Lung (tissue), 12 donors: ENCODE measurements around the gene PCDHA1. TPM values are rescaled to one million over a fixed set of nuclear protein-coding genes. Genes with fewer than 3 reads are reported as not detected.

ENCODE experiments used
- ATAC-seq: fragments of 200-7000 bp; cut with Tn5 transposase; one replicate; pipeline ENCODE4 v1.9.1; 2020; ENCODE audit warnings: moderate number of reproducible peaks; ENCODE audit not compliant: insufficient read depth, low FRiP score
- DNase-seq, 3 donors: peaks; one replicate each; pipeline ENCODE4 v3.0.0-alpha.2; 2013 to 2017
- H3K27ac ChIP-seq, 2 donors: one replicate each; pipeline ENCODE4 v1.5.1; 2013; ENCODE audit warnings: mild to moderate bottlenecking in 2 of 2, moderate library complexity in 2 of 2, control low read depth in 1 of 2, inconsistent platforms in 1 of 2, low read depth in 1 of 2, low read length in 1 of 2
- H3K27me3 ChIP-seq, 3 donors: one replicate each; pipeline ENCODE4 v1.5.1; 2013; ENCODE audit warnings: low read length in 2 of 3; ENCODE audit not compliant: control insufficient read depth in 3 of 3, insufficient read depth in 3 of 3
- H3K36me3 ChIP-seq, 4 donors: one replicate each; pipeline ENCODE4 v1.5.1; 2013; ENCODE audit warnings: low read length in 4 of 4, mild to moderate bottlenecking in 1 of 4, moderate library complexity in 1 of 4; ENCODE audit not compliant: control insufficient read depth in 4 of 4, insufficient read depth in 4 of 4
- H3K4me1 ChIP-seq, 5 donors: one replicate each; pipeline ENCODE4 v1.5.1; 2013; ENCODE audit warnings: low read length in 5 of 5, mild to moderate bottlenecking in 2 of 5, moderate library complexity in 1 of 5; ENCODE audit not compliant: control insufficient read depth in 5 of 5, insufficient read depth in 5 of 5
- H3K4me3 ChIP-seq: one replicate; pipeline ENCODE4 v1.5.1; 2013; ENCODE audit warnings: mild to moderate bottlenecking, control low read depth, moderate library complexity
- H3K9ac ChIP-seq, 2 donors: one replicate each; pipeline ENCODE4 v1.5.1; 2013; ENCODE audit warnings: low read length in 2 of 2, control low read depth in 1 of 2; ENCODE audit not compliant: insufficient read depth in 1 of 2
- H3K9me3 ChIP-seq, 4 donors: one replicate each; pipeline ENCODE4 v1.5.1; 2013; ENCODE audit warnings: low read length in 3 of 4, mild to moderate bottlenecking in 1 of 4, moderate library complexity in 1 of 4; ENCODE audit not compliant: control insufficient read depth in 4 of 4, insufficient read depth in 3 of 4
- WGBS, 2 donors: extraction: QIAGEN DNeasy Blood & Tissue Kit; methylation state at CpG; one replicate each; pipeline ENCODE4 v1.1.7; 2013; 5-methylcytosine and 5-hydroxymethylcytosine counted together
- polyA plus RNA-seq, 2 donors: library from polyadenylated mRNA; stranded (reverse); fragments of 200-250 nt; gene quantifications; one replicate each; pipeline ENCODE4 v1.2.1, GENCODE V29; 2013
- total RNA-seq, 2 donors: library from RNA; depleted of rRNA in 1 of 2; stranded (reverse); fragments of >200 nt in 1 of 2; gene quantifications; one replicate each; pipeline ENCODE4 v1.2.1, GENCODE V29; 2014 to 2021
- TF ChIP-seq, protein P1 (sequence below): IDR thresholded peaks from 2 replicates; pipeline ENCODE4 v1.5.1; 2012; ENCODE audit warnings: mild to moderate bottlenecking; ENCODE audit errors: control extremely low read depth, extremely low read depth
- donor health status: control.
- donor health status: control.
- donor health status: Bipolar disorder and iron deficiency.
- donor health status: healthy.
- donor health status: DM: yes; HTN: yes; CAD: no.

The PCDHA1 gene
- total and polyA plus RNA-seq, 4 donors: 0.02 to 0.30 TPM; not detected in 2

DNA sequence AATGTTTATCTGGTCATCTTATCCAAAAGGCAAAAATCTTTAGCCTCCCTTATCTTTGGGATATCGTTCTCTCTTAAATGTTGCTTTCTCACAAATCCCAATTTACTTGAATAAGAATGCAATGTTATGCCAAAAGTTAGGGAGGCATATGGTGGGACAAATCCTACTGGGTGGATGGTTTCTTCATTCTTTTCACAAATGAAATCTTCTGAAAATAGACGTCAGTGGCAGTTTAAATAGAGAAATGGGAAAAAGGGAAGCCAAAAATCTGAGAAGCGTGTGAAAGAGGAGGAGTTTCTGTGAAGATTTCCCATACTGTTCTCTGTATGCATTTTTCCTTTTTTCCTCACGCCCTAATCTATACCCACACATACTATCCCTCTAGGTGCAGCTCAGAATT is 137.7 kb downstream of the PCDHA1 start:
- no peak for ATAC-seq
- 56 to 61% methylated on average over 4 of the region's 4 CpGs for WGBS, 2 donors
- H3K27ac ChIP-seq: no peak overlapping the region

DNA sequence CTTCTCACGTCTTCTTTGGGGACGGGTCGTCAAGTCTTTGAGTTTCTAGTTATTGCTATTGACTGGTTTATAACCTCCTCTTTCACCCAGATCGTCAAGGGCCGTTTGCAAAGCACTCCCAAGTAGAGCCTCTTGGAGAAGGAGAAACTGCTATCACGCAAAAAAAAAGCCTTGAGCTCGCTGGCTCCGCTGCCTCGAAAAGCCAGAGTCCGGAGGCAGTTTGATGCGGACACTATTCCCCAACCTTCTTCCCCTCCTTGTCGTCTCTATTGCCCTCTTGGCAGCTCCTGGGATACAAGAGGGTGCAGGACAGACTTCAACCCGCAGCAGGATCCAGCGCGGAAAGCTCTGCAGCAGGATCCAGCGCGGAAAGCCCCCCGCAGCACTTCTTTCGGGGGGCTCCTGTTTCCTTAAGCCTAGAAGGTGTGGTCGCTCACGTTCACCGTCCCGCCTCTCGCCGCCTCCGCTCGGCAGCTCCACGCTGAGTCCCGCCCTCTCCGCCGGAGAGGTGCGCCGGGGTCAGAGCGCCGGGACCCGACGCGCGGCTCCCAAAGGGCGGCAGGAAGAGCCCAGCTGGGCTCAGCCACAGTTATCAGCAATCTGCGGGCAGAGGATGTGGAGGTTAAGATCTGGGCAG is 140.0 kb downstream of the PCDHA1 start, which contains the start of gene PCDHAC1:
TSS of gene PCDHAC1 (plus strand) at position 494 of the 637 bp plus-strand sequence. CDS start 594 bp downstream, outside the sequence.
- H3K9me3 ChIP-seq: peaks cover 0 to 14% (median 0%) of the 10 kb centered on the region in 4 donors
- peaks cover 0 to 13% (median 5%) of the 10 kb centered on the region in 5 donors for H3K4me1 ChIP-seq
- H3K4me3 ChIP-seq: peak within 1 kb of the TSS; percentile 44
- H3K9ac ChIP-seq: no peak within 1 kb of the TSS
- TF ChIP-seq, protein P1, sequence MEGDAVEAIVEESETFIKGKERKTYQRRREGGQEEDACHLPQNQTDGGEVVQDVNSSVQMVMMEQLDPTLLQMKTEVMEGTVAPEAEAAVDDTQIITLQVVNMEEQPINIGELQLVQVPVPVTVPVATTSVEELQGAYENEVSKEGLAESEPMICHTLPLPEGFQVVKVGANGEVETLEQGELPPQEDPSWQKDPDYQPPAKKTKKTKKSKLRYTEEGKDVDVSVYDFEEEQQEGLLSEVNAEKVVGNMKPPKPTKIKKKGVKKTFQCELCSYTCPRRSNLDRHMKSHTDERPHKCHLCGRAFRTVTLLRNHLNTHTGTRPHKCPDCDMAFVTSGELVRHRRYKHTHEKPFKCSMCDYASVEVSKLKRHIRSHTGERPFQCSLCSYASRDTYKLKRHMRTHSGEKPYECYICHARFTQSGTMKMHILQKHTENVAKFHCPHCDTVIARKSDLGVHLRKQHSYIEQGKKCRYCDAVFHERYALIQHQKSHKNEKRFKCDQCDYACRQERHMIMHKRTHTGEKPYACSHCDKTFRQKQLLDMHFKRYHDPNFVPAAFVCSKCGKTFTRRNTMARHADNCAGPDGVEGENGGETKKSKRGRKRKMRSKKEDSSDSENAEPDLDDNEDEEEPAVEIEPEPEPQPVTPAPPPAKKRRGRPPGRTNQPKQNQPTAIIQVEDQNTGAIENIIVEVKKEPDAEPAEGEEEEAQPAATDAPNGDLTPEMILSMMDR: no peak
- peak within 1 kb of the TSS in 1 of 2 donors; percentile 64 for H3K27ac ChIP-seq
- H3K27me3 ChIP-seq: peaks cover 0 to 49% (median 35%) of the 10 kb centered on the region in 3 donors
- no peaks in the 10 kb centered on the region for H3K36me3 ChIP-seq
- ATAC-seq (peak; percentile 74), DNase-seq (no peak)
- 4 to 5% methylated on average over 41 of the region's 41 CpGs for WGBS, 2 donors

More for the DNA sequence above, 137.7 kb downstream of the PCDHA1 start:
- H3K9me3 ChIP-seq: peaks cover 0 to 14% (median 0%) of the 10 kb centered on the region in 4 donors
- DNase-seq: no peak
- peaks cover 0 to 41% (median 27%) of the 10 kb centered on the region in 3 donors for H3K27me3 ChIP-seq
- no peaks in the 10 kb centered on the region for H3K36me3 ChIP-seq
- TF ChIP-seq, protein P1: no peak
- no peak overlapping the region for H3K9ac ChIP-seq
- H3K4me3 ChIP-seq: no peak overlapping the region
- peaks cover 0 to 13% (median 5%) of the 10 kb centered on the region in 5 donors for H3K4me1 ChIP-seq

DNA sequence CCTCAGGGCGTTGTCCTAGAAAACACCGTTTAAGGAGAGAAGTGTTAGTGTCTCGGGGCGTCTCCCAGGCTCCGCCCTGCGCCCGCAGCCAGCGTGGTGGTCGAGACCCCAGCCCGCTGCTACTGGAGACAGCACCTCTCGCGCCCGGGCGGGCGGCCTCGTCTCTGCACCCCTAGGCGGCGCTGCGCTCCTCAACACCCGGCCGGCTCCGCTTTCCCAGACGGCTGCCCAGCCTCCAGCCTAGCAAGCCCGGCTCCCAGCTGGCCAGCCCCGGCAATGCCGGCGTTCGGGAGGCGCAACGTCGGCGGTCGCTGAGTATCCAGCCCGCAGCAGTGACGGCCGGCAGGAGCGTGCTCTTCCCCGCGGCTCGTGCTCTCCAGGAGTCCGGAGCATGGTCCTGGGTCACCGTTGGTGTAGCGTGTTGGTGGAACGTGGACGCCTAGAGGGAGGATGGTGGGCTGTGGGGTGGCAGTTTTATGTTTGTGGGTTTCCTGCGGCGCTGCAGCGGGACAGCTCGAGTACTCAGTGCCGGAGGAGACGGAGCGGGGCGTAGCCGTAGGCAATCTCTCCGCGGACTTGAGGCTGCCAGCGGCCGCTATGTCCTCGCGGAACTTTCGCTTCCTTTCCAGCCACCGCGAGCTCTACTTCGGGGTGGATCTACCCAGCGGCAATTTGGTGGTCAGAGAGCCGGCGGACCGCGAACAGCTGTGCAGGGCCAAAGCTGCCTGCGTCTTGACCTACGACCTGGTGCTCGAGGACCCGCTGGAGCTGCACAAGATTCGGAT is 140.7 kb downstream of the PCDHA1 start:
- 2% methylated on average over 72 to 74 of the region's 74 CpGs for WGBS, 2 donors
- TF ChIP-seq, protein P1: no peak
- Histone ChIP-seq H3K4me1 (peaks cover 0 to 13% (median 5%) of the 10 kb centered on the region in 5 donors), H3K27me3 (peaks cover 0 to 49% (median 35%) of the 10 kb centered on the region in 3 donors), H3K9ac (no peak overlapping the region), H3K9me3 (peaks cover 0 to 14% (median 0%) of the 10 kb centered on the region in 4 donors), H3K27ac (peak overlapping the region in 1 of 2 donors; percentile 64), H3K4me3 (peak overlapping the region; percentile 44), H3K36me3 (no peaks in the 10 kb centered on the region)
- ATAC-seq: peak; percentile 93
- peak; percentile 83 to 90 (median 86) for DNase-seq
